Dedifferentiated amniotic fluid mesenchymal stem cell (primary cell): Measurements from ENCODE around the gene AOC1.
A peak's percentile ranks its signal among the peaks of the same experiment; 100 is the strongest.

Experiments used
- DNase-seq: peaks from one replicate; pipeline ENCODE4 v3.0.0-alpha.2; 2016; ENCODE audit errors: extremely low spot score

Gene AOC1

GRCh38 chr7:150857276-150858055, 5.1 kb downstream of the AOC1 start:
- DNase-seq, result no peak

- DNase-seq, result no peak
Observed at GRCh38 chr7:150858236-150859197, 6.2 kb downstream of the AOC1 start.

GRCh38 chr7:150860291-150860977, 8.1 kb downstream of the AOC1 start:
- no peak for DNase-seq

- no peak for DNase-seq
Observed at GRCh38 chr7:150860978-150861295, 8.6 kb downstream of the AOC1 start.

DNA sequence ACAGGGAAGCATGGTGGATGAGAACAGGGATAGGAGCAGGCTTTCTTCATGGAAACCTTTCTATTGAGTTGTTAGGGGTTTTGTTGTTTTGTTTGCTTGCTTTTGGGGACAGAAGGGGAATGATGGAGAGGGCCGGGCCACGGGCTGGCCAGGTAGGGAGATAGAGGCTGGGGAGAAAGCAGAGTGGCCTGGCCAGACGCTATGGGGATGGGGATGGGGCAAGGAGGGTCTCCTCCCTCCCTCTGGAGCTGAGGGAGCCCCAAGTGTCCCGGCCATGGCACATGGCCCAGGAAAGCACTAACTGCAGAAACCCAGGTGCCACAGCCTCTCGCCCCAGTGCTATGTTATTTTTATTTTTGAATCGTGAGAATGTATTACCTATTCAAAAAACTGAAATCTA, 10.0 kb downstream of the AOC1 start:
- DNase-seq, result no peak

GRCh38 chr7:150863946-150864345, 11.6 kb downstream of the AOC1 start:
- no peak for DNase-seq

DNA sequence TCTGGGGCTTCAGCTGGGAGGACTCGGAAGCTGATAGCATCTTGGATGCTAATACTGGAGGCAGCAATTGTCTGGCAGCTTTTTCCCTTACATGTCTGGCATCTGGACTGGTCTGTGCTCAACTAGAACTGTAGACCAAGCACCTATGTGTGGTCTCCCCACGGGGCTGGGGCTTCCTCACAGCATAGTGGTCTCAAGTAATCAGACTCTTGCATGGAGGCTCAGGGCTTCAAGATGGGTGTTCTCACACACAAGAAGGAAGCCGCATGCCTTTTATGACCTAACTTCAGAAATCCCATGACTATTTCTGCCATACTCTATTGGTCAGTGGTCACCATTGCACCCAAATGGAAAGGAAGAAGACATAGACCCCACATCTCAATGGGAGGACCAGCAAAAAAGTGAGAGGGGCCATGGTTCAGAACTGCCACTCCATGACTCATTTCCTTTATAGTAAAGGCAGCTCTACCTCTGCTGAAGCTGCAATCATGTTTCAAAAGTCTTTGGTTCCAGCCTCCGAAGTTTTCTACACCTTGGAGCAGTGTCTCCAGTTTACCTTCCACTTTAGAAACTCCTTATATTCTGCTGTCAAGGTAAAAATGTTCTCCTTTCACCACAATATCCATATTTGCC, 14.7 kb downstream of the AOC1 start:
- no peak for DNase-seq

DNA sequence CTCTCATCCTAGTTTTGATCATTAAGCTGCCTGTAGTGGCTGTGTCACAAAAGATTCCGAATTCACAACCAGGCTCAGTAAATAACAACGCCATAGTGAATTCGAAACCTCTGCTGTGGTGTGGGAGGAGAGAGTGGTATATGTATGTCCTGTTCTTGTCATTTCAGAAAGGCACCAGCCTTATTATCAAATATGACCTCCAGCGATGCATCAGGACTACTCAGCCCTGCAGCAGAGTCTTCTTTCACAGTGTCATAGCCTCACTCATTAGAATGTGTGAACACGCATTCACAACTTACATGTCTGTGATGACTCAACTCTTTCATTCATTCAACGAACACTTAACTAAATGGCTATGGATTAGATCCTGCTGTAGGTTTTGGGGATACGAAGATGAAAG, 15.3 kb downstream of the AOC1 start:
- DNase-seq, result no peak

GRCh38 chr7:150869467-150869866, 17.1 kb downstream of the AOC1 start:
- DNase-seq, result no peak

GRCh38 chr7:150871601-150872000, 19.3 kb downstream of the AOC1 start:
- DNase-seq, result no peak

- no peak for DNase-seq
Observed at GRCh38 chr7:150874401-150875198, 22.3 kb downstream of the AOC1 start.

GRCh38 chr7:150875791-150876190, 23.5 kb downstream of the AOC1 start:
- DNase-seq, result no peak

GRCh38 chr7:150876817-150877526, 24.7 kb downstream of the AOC1 start:
- peak; percentile 34 for DNase-seq

DNA sequence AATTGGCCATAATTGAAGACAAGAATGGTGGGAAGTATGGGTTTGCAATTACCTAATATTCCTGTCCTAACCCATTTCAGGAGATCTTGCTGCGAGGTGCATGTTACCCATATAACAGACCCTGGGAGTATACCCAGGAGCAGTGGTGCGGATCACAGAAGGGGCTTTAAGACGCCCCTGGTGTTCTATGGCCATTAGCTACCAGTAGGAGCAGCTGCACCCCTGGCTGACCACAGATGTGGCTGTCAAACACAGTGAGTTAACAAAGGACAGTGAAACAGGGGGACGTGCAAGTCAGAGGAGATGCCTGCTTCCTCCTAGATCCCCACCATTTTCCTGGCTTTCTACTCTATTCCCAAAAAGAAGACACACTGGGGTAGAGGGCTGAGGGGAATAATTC, 25.2 kb downstream of the AOC1 start:
- DNase-seq, result no peak

GRCh38 chr7:150879345-150879744, 27.0 kb downstream of the AOC1 start:
- DNase-seq, result no peak

DNA sequence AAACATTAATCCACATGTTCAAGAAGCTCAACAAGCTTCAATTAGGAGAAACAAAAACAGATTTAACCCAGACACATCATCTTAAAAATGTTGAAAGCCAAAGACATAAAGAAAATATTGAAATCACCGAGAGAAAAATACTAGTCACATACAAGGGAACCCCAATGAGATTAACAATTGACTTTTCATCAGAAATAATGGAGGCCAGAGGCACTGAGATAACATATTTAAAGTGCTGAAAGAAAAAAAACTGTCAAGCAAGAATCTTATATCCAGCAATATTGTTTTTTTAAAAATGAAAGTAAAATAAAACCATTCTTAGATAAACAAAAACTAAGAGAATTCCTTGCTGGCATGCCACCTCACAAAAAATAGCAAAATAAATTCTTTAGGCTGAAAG, 28.9 kb downstream of the AOC1 start:
- no peak for DNase-seq

- DNase-seq, result no peak
Observed at GRCh38 chr7:150890853-150891584, 38.7 kb downstream of the AOC1 start.

GRCh38 chr7:150891740-150892139, 39.4 kb downstream of the AOC1 start:
- no peak for DNase-seq

GRCh38 chr7:150895809-150896208, 43.5 kb downstream of the AOC1 start:
- DNase-seq, result no peak
